H9 (cell line): Measurements from ENCODE around the gene RBL1. TPM values are rescaled to one million over a fixed set of nuclear protein-coding genes. Genes with fewer than 3 reads are reported as not detected.

Experiments used
- DNase-seq: peaks from one replicate; pipeline ENCODE4 v3.0.0-alpha.2; 2017
- H2AFZ ChIP-seq: one replicate; pipeline ENCODE4 v1.6.1; 2013; ENCODE audit warnings: mild to moderate bottlenecking, low read length, control low read depth, moderate library complexity
- H2AK5ac ChIP-seq: 2 replicates; pipeline ENCODE4 v1.6.1; 2013; ENCODE audit warnings: low read length, control low read depth, mixed read lengths; ENCODE audit not compliant: insufficient read length
- H2BK120ac ChIP-seq: one replicate; pipeline ENCODE4 v1.6.1; 2013; ENCODE audit warnings: low read depth, mild to moderate bottlenecking, low read length, control low read depth, inconsistent platforms; ENCODE audit not compliant: poor library complexity, severe bottlenecking
- H2BK12ac ChIP-seq: 2 replicates; pipeline ENCODE4 v1.6.1; 2013; ENCODE audit warnings: low read length, control low read depth, mixed read lengths, low read depth; ENCODE audit not compliant: insufficient read length
- H2BK15ac ChIP-seq: 2 replicates; pipeline ENCODE4 v1.6.1; 2013; ENCODE audit warnings: low read depth, low read length, control low read depth
- H2BK20ac ChIP-seq: one replicate; pipeline ENCODE4 v1.6.1; 2013; ENCODE audit warnings: low read depth, mild to moderate bottlenecking, low read length, control low read depth, inconsistent platforms; ENCODE audit not compliant: poor library complexity, severe bottlenecking
- H2BK5ac ChIP-seq: 2 replicates; pipeline ENCODE4 v1.6.1; 2013; ENCODE audit warnings: low read length, control low read depth, mixed read lengths; ENCODE audit not compliant: insufficient read length
- H3K14ac ChIP-seq: 2 replicates; pipeline ENCODE4 v1.6.1; 2013; ENCODE audit warnings: low read length, control low read depth; ENCODE audit not compliant: insufficient read depth
- H3K18ac ChIP-seq: 2 replicates; pipeline ENCODE4 v1.6.1; 2013; ENCODE audit warnings: low read depth, mild to moderate bottlenecking, mixed read lengths, low read length, control low read depth; ENCODE audit not compliant: insufficient read length
- H3K23ac ChIP-seq: 2 replicates; pipeline ENCODE4 v1.6.1; 2013; ENCODE audit warnings: low read length, control low read depth, mixed read lengths, low read depth; ENCODE audit not compliant: insufficient read length
- H3K23me2 ChIP-seq: 2 replicates; pipeline ENCODE4 v1.6.1; 2013; ENCODE audit warnings: low read depth, mild to moderate bottlenecking, mixed read lengths, low read length, control low read depth; ENCODE audit not compliant: insufficient read length, poor library complexity, severe bottlenecking
- H3K27ac ChIP-seq: 2 replicates; pipeline ENCODE4 v1.5.1; 2013; ENCODE audit warnings: low read length, control low read depth, mixed read lengths, low read depth; ENCODE audit not compliant: insufficient read length
- H3K27me3 ChIP-seq: 2 replicates; pipeline ENCODE4 v1.6.1; 2013; ENCODE audit warnings: low read length, control low read depth, inconsistent platforms; ENCODE audit not compliant: insufficient read depth
- H3K4ac ChIP-seq: 2 replicates; pipeline ENCODE4 v1.6.1; 2013; ENCODE audit warnings: low read depth, mild to moderate bottlenecking, control low read depth, inconsistent platforms, low read length, moderate library complexity
- H3K4me1 ChIP-seq: 2 replicates; pipeline ENCODE4 v1.6.1; 2013; ENCODE audit warnings: low read length, control low read depth, inconsistent platforms; ENCODE audit not compliant: insufficient read depth
- H3K4me2 ChIP-seq: 2 replicates; pipeline ENCODE4 v1.6.1; 2013; ENCODE audit warnings: low read length, control low read depth, mixed read lengths; ENCODE audit not compliant: insufficient read length, insufficient read depth
- H3K56ac ChIP-seq: 2 replicates; pipeline ENCODE4 v1.6.1; 2013; ENCODE audit warnings: low read depth, mild to moderate bottlenecking, mixed read lengths, low read length, control low read depth; ENCODE audit not compliant: insufficient read length
- H3K79me1 ChIP-seq: 2 replicates; pipeline ENCODE4 v1.6.1; 2013; ENCODE audit warnings: low read depth, mild to moderate bottlenecking, moderate library complexity, low read length, control low read depth, inconsistent platforms; ENCODE audit not compliant: insufficient read depth, poor library complexity, severe bottlenecking
- H3K79me2 ChIP-seq: 2 replicates; pipeline ENCODE4 v1.6.1; 2013; ENCODE audit warnings: low read length, control low read depth, inconsistent platforms; ENCODE audit not compliant: insufficient read depth
- H3K9ac ChIP-seq: 2 replicates; pipeline ENCODE4 v1.6.1; 2013; ENCODE audit warnings: low read length, control low read depth, mixed read lengths; ENCODE audit not compliant: insufficient read length; ENCODE audit errors: extremely low read depth
- H3K9me3 ChIP-seq: one replicate; pipeline ENCODE4 v1.6.1; 2013; ENCODE audit warnings: low read depth, low read length, inconsistent platforms; ENCODE audit not compliant: control insufficient read depth
- H3T11ph ChIP-seq: one replicate; pipeline ENCODE4 v1.6.1; 2013; ENCODE audit warnings: mild to moderate bottlenecking, low read length, control low read depth, inconsistent platforms
- H4K20me1 ChIP-seq: one replicate; pipeline ENCODE4 v1.6.1; 2013; ENCODE audit not compliant: control insufficient read depth, insufficient read length, insufficient read depth
- H4K5ac ChIP-seq: 2 replicates; pipeline ENCODE4 v1.6.1; 2013; ENCODE audit warnings: low read depth, mild to moderate bottlenecking, mixed read lengths, low read length, control low read depth; ENCODE audit not compliant: insufficient read length
- H4K8ac ChIP-seq: replicated peaks from 2 replicates; pipeline ENCODE4 v1.6.1; 2013; ENCODE audit warnings: low read length, control low read depth, mixed read lengths, low read depth; ENCODE audit not compliant: insufficient read length
- H4K91ac ChIP-seq: 2 replicates; pipeline ENCODE4 v1.6.1; 2013; ENCODE audit warnings: low read depth, mild to moderate bottlenecking, moderate library complexity, mixed read lengths, low read length, control low read depth; ENCODE audit not compliant: insufficient read length
- H3K27ac Mint-ChIP-seq, 3 experiments: 2 replicates in 2 of 3; 3 replicates in 1 of 3; pipeline ENCODE4 v1.8.0; 2020 to 2021; ENCODE audit warnings: mixed read lengths in 3 of 3, mild to moderate bottlenecking in 1 of 3, moderate library complexity in 1 of 3
- H3K27me3 Mint-ChIP-seq: 2 replicates; pipeline ENCODE4 v1.8.0; 2021; ENCODE audit warnings: low read depth, mild to moderate bottlenecking, moderate library complexity, mixed read lengths
- H3K36me3 Mint-ChIP-seq, 3 experiments: 2 replicates in 2 of 3; 3 replicates in 1 of 3; pipeline ENCODE4 v1.8.0; 2020 to 2021; ENCODE audit warnings: low read depth in 3 of 3, mixed read lengths in 3 of 3; ENCODE audit not compliant: insufficient read depth in 1 of 3
- H3K4me1 Mint-ChIP-seq, 2 experiments: 2 replicates each; pipeline ENCODE4 v1.8.0; 2020; ENCODE audit warnings: mixed read lengths in 2 of 2
- H3K4me3 Mint-ChIP-seq, 2 experiments: 2 replicates in 1 of 2; 3 replicates in 1 of 2; pipeline ENCODE4 v1.8.0; 2020 to 2021; ENCODE audit warnings: mild to moderate bottlenecking in 2 of 2, mixed read lengths in 2 of 2, moderate library complexity in 1 of 2
- H3K9me3 Mint-ChIP-seq, 2 experiments: 2 replicates in 1 of 2; 3 replicates in 1 of 2; pipeline ENCODE4 v1.8.0; 2020; ENCODE audit warnings: mild to moderate bottlenecking in 2 of 2, mixed read lengths in 2 of 2, moderate library complexity in 1 of 2
- CTCF ChIP-seq: fragments of 200-600 bp; sonication (generic); conservative IDR thresholded peaks from 3 replicates; pipeline ENCODE4 v1.8.0; 2021; ENCODE audit warnings: antibody characterized with exemption, mild to moderate bottlenecking
- WGBS: extraction: QIAGEN DNeasy Blood & Tissue Kit; methylation state at CpG from one replicate; pipeline ENCODE4 v1.1.7; 2013; ENCODE audit warnings: missing lambda C conversion rate, low lambda C conversion rate, mixed read lengths; ENCODE audit not compliant: insufficient read length; ENCODE audit errors: extremely low coverage; 5-methylcytosine and 5-hydroxymethylcytosine counted together
- total RNA-seq: library from RNA; stranded (reverse); gene quantifications from 2 replicates; pipeline ENCODE4 v1.2.1, GENCODE V29; 2021

RBL1 gene
- total RNA-seq, 1 experiment from 2014 or later, result 14.1 TPM

DNA sequence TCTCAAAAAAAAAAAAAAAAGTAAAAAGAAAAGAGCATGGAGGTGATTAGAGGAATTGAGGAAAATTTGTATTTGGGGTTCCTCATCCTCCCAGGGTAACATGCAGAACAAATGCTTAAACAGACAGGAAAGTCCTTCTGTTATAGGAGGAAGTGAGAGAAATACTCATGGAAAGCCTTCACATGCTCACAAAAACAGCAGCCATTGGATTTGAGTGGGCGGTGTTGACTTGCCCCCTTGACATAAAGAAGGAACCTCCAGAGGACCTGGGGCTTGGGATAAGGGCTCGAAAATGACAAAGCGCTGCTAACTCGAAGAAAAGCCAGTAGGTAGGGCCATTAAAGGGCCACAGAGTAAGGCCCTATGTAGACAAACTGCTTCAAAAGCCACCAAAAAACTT, 126.7 kb downstream of the RBL1 start:
- Histone ChIP-seq H2BK5ac (no peak overlapping the region), H2BK20ac (no peak overlapping the region), H3K56ac (no peak overlapping the region), H3K18ac (no peak overlapping the region), H3K23me2 (no peaks in the 10 kb centered on the region), H3K27me3 (no peaks in the 10 kb centered on the region), H2BK12ac (no peak overlapping the region), H3K79me1 (no peaks in the 10 kb centered on the region), H3K4me1 (no peaks in the 10 kb centered on the region; the same call in 1 of the 2 replicates), H3K4me2 (no peak overlapping the region), H3K4ac (no peak overlapping the region), H3K9me3 (no peaks in the 10 kb centered on the region), H4K5ac (no peak overlapping the region), H3K9ac (no peak overlapping the region), H4K20me1 (no peaks in the 10 kb centered on the region), H3K27ac (no peak overlapping the region), H4K91ac (no peak overlapping the region), H2BK120ac (no peak overlapping the region), H3K79me2 (no peaks in the 10 kb centered on the region), H3K14ac (no peak overlapping the region), H3T11ph (no peak overlapping the region), H4K8ac (no peak overlapping the region), H2AFZ (no peak overlapping the region), H3K23ac (no peak overlapping the region), H2AK5ac (no peak overlapping the region), H2BK15ac (no peak overlapping the region)
- WGBS, result no CpG with 5 or more reads among the region's 4 CpGs
- Mint-ChIP-seq H3K27ac (peak overlapping the region in 1 of 3 experiments; percentile 55; a peak in 1 of 7 replicates), H3K4me3 (no peak overlapping the region), H3K36me3 (peaks cover 2 to 7% (median 4%) of the 10 kb centered on the region in 3 experiments; a peak in 3 of 7 replicates), H3K9me3 (peaks cover 0 to 8% of the 10 kb centered on the region in 2 experiments; a peak in 3 of 5 replicates), H3K27me3 (no peaks in the 10 kb centered on the region; the same call in 1 of the 2 replicates), H3K4me1 (peaks cover 16 to 21% of the 10 kb centered on the region in 2 experiments)
- no peak for DNase-seq
- TF ChIP-seq CTCF, result no peak
